HTERT RPE-1 (cell line): ENCODE data around the gene MLXIPL.
"Not testable (repeated sequence)": the region's sequence is repeated elsewhere in the genome, so short reads cannot be mapped to it uniquely, and the experiment has no call there.

Source experiments
- in situ Hi-C: fragments of 300-500 bp; cut with MboI; formaldehyde crosslinking; loops from 4 replicates; pipeline ENCODE4 v1.14.3; 2020; ENCODE audit warnings: low sequenced_read_pairs

The MLXIPL gene

GRCh38 chr7:73582664-73583202 lies 41.6 kb downstream of the MLXIPL start:
- in situ Hi-C loops = no loop called here

GRCh38 chr7:73581006-73581405 lies 43.3 kb downstream of the MLXIPL start:
- in situ Hi-C loops = not testable (repeated sequence)

GRCh38 chr7:73578342-73579128 lies 45.8 kb downstream of the MLXIPL start, which contains the start of gene TBL2:
TSS of gene TBL2 (minus strand) at chr7:73578579. CDS start at chr7:73578549, 30 bp downstream.
- in situ Hi-C loops = no loop called here

- in situ Hi-C loops = no loop called here
Observed at GRCh38 chr7:73577627-73578341, 46.5 kb downstream of the MLXIPL start.

- in situ Hi-C loops = no loop called here
Observed at GRCh38 chr7:73573791-73574190, 50.5 kb downstream of the MLXIPL start.

- in situ Hi-C loops = no loop called here
Observed at GRCh38 chr7:73573276-73573675, 51.0 kb downstream of the MLXIPL start.

GRCh38 chr7:73572767-73573186 lies 51.5 kb downstream of the MLXIPL start:
- in situ Hi-C loops = no loop called here

GRCh38 chr7:73570977-73571376 lies 53.3 kb downstream of the MLXIPL start:
- in situ Hi-C loops = no loop called here

- in situ Hi-C loops = no loop called here
Observed at GRCh38 chr7:73570521-73570920, 53.8 kb downstream of the MLXIPL start.

- in situ Hi-C loops = no loop called here
Observed at GRCh38 chr7:73569042-73569608, 55.2 kb downstream of the MLXIPL start.

- in situ Hi-C loops = no loop called here
Observed at GRCh38 chr7:73567846-73568685, 56.3 kb downstream of the MLXIPL start.

- in situ Hi-C loops = no loop called here
Observed at GRCh38 chr7:73567140-73567539, 57.2 kb downstream of the MLXIPL start.

- in situ Hi-C loops = not testable (repeated sequence)
Observed at GRCh38 chr7:73566431-73566830, 57.9 kb downstream of the MLXIPL start.

- in situ Hi-C loops = no loop called here
Observed at GRCh38 chr7:73565675-73566340, 58.5 kb downstream of the MLXIPL start.

GRCh38 chr7:73560109-73560835 lies 64.0 kb downstream of the MLXIPL start:
- in situ Hi-C loops = no loop called here

GRCh38 chr7:73557397-73558257 lies 66.7 kb downstream of the MLXIPL start, which contains the start of gene BCL7B:
TSS of gene BCL7B (minus strand) at chr7:73557690. CDS start at chr7:73557578, 112 bp downstream.
- in situ Hi-C loops = no loop called here

- in situ Hi-C loops = no loop called here
Observed at GRCh38 chr7:73557108-73557396, 67.3 kb downstream of the MLXIPL start.
